ENCODE measurements around the gene S100A8.

DNA sequence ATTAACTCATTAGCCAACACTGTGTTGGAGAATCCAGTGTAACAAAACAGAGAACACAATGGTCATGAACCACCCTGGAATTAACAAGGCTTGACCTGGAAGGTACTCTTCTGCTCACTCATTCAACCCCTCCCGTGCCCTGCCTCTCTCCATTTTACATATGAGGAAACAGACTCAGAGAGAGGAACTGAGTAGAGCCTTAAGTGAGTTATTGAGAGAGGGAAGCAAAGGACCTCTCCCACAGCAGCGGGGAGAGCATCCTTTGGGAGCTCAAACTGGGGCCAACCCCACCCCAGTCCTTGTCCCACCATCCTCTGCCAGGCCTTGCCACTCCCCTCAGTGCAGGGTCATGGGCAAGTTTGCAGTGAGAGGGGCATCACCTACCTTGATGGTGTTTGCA lies 16.8 kb downstream of the S100A8 start:
- TF ChIP-seq, protein P1, sequence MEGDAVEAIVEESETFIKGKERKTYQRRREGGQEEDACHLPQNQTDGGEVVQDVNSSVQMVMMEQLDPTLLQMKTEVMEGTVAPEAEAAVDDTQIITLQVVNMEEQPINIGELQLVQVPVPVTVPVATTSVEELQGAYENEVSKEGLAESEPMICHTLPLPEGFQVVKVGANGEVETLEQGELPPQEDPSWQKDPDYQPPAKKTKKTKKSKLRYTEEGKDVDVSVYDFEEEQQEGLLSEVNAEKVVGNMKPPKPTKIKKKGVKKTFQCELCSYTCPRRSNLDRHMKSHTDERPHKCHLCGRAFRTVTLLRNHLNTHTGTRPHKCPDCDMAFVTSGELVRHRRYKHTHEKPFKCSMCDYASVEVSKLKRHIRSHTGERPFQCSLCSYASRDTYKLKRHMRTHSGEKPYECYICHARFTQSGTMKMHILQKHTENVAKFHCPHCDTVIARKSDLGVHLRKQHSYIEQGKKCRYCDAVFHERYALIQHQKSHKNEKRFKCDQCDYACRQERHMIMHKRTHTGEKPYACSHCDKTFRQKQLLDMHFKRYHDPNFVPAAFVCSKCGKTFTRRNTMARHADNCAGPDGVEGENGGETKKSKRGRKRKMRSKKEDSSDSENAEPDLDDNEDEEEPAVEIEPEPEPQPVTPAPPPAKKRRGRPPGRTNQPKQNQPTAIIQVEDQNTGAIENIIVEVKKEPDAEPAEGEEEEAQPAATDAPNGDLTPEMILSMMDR (IDR thresholded peaks at IDR 0.05; ENCODE audit: low read depth, low read length) = no peak
- TF ChIP-seq MAX (IDR thresholded peaks at IDR 0.05; ENCODE audit: low read depth, low read length) = no peak
- no peak for TF ChIP-seq POLR2A (IDR thresholded peaks at IDR 0.05; ENCODE audit: extremely low read depth, insufficient read length)

All from NB4 (cell line).